ELR (cell line): Measurements from ENCODE around the gene CSF1.
"Not testable (repeated sequence)": the region's sequence is repeated elsewhere in the genome, so short reads cannot be mapped to it uniquely, and the experiment has no call there.

Experiments used
- DNase-seq: peaks from one replicate; pipeline ENCODE4 v3.0.0-alpha.2; 2015; ENCODE audit warnings: low read depth

CSF1 gene

GRCh38 chr1:109902204-109902985, 8.3 kb upstream of the CSF1 start:
- DNase-seq = no peak

- DNase-seq = no peak
Observed at GRCh38 chr1:109903376-109903930, 7.2 kb upstream of the CSF1 start.

GRCh38 chr1:109904105-109904817, 6.4 kb upstream of the CSF1 start:
- no peak for DNase-seq

GRCh38 chr1:109905491-109905890, 5.2 kb upstream of the CSF1 start:
- DNase-seq = no peak

- peak; percentile 17 for DNase-seq
Observed at GRCh38 chr1:109906160-109906838, 4.3 kb upstream of the CSF1 start.

GRCh38 chr1:109906839-109907180, 3.8 kb upstream of the CSF1 start:
- no peak for DNase-seq

GRCh38 chr1:109907190-109907774, 3.4 kb upstream of the CSF1 start:
- no peak for DNase-seq

- no peak for DNase-seq
Observed at GRCh38 chr1:109908836-109909235, 1.8 kb upstream of the CSF1 start.

- DNase-seq = no peak
Observed at GRCh38 chr1:109909561-109909960, 1.1 kb upstream of the CSF1 start.

- no peak for DNase-seq
Observed at GRCh38 chr1:109910963-109911798, 532 bp downstream of the CSF1 start.

- peak; percentile 15 for DNase-seq
Observed at GRCh38 chr1:109912214-109912861, 1.7 kb downstream of the CSF1 start.

- DNase-seq = peak; percentile 30
Observed at GRCh38 chr1:109912873-109913272, 2.2 kb downstream of the CSF1 start.

- no peak for DNase-seq
Observed at GRCh38 chr1:109913360-109913879, 2.8 kb downstream of the CSF1 start.

GRCh38 chr1:109914587-109915240, 4.1 kb downstream of the CSF1 start:
- no peak for DNase-seq

- DNase-seq = no peak
Observed at GRCh38 chr1:109917051-109917767, 6.6 kb downstream of the CSF1 start.

GRCh38 chr1:109917768-109918606, 7.3 kb downstream of the CSF1 start:
- no peak for DNase-seq

- no peak for DNase-seq
Observed at GRCh38 chr1:109918671-109919070, 8.0 kb downstream of the CSF1 start.

- DNase-seq = no peak
Observed at GRCh38 chr1:109919303-109919702, 8.7 kb downstream of the CSF1 start.

GRCh38 chr1:109920391-109920790, 9.7 kb downstream of the CSF1 start:
- DNase-seq = not testable (repeated sequence)
